Kidney (tissue), 14 donors: Measurements from ENCODE around the gene CEP72. TPM values are rescaled to one million over a fixed set of nuclear protein-coding genes. Genes with fewer than 3 reads are reported as not detected.
A peak's percentile ranks its signal among the peaks of the same experiment; 100 is the strongest.

Experiments
- DNase-seq, 5 donors: peaks; one replicate each; pipeline ENCODE4 v3.0.0-alpha.2; 2013 to 2020
- FAIRE-seq: peaks from 2 replicates; lab custom pipeline; 2012; peaks lifted over from hg19 to GRCh38; lab: Jason Lieb, UNC
- H3K27ac ChIP-seq, 2 donors: one replicate each; pipeline ENCODE4 v1.7.0; 2013; ENCODE audit warnings: low read depth in 2 of 2, low read length in 2 of 2, inconsistent platforms in 1 of 2
- H3K27me3 ChIP-seq: one replicate; pipeline ENCODE4 v1.7.1; 2013; ENCODE audit warnings: low read length, inconsistent platforms; ENCODE audit not compliant: control insufficient read depth, insufficient read depth
- H3K36me3 ChIP-seq, 3 donors: one replicate each; pipeline versions ENCODE4 v1.7.0 to v1.7.1; 2013; ENCODE audit warnings: low read length in 3 of 3, control low read depth in 1 of 3, inconsistent platforms in 1 of 3; ENCODE audit not compliant: insufficient read depth in 3 of 3, control insufficient read depth in 2 of 3
- H3K4me1 ChIP-seq, 3 donors: one replicate each; pipeline versions ENCODE4 v1.7.0 to v1.7.1; 2013; ENCODE audit warnings: low read length in 3 of 3, inconsistent platforms in 1 of 3, low read depth in 1 of 3; ENCODE audit not compliant: control insufficient read depth in 2 of 3, insufficient read depth in 2 of 3
- H3K4me3 ChIP-seq, 3 donors: one replicate each; pipeline versions ENCODE4 v1.7.0 to v1.8.1; 2013; ENCODE audit warnings: low read length in 3 of 3, control low read depth in 1 of 3, inconsistent platforms in 1 of 3
- H3K9ac ChIP-seq, 3 donors: one replicate each; pipeline versions ENCODE4 v1.7.0 to v1.7.1; 2013; ENCODE audit warnings: low read length in 3 of 3, control low read depth in 1 of 3, inconsistent platforms in 1 of 3
- H3K9me3 ChIP-seq, 3 donors: one replicate each; pipeline versions ENCODE4 v1.7.0 to v1.7.1; 2013; ENCODE audit warnings: low read length in 3 of 3, control low read depth in 1 of 3, inconsistent platforms in 1 of 3; ENCODE audit not compliant: control insufficient read depth in 2 of 3, insufficient read depth in 1 of 3
- CTCF ChIP-seq: IDR thresholded peaks from 3 replicates; pipeline ENCODE4 v1.5.1; 2012; ENCODE audit warnings: mild to moderate bottlenecking, moderate library complexity, borderline replicate concordance; ENCODE audit not compliant: insufficient read depth; ENCODE audit errors: extremely low read depth
- intact Hi-C: fragments of 100-400 bp; cut with DNase I; formaldehyde crosslinking; loops from one replicate; pipeline ENCODE4 v1.11.1; 2022
- polyA plus RNA-seq: library from polyadenylated mRNA; stranded (reverse); fragments of 350-450 nt; fragmentation: Illumina TruSeq; extraction: RNeasy Lipid Tissue Mini Kit (QIAGEN cat#74804); gene quantifications from one replicate; pipeline ENCODE4 v1.2.3, GENCODE V29; 2014; ENCODE audit warnings: low read depth, low replicate concordance; ENCODE audit not compliant: insufficient read depth
- total RNA-seq: library from RNA; stranded (reverse); fragmentation: NEBNext Ultra II Directional; extraction: Animal tissue kit (Norgen Biotek cat#: 25700); gene quantifications from one replicate; pipeline ENCODE4 v1.2.1, GENCODE V29; 2021
- donor health status: control.
- donor health status: control.
- donor health status: control.
- donor health status: control.
- donor health status: control.
- donor health status: DM: yes; HTN: yes; CAD: no.
- donor health status: Normal renal cell carcinoma (clear cell type).

CEP72 gene
- total and polyA plus RNA-seq, 2 donors from 2014 or later: 1.1 to 7.8 TPM

- no peak for TF ChIP-seq CTCF
- H3K9me3 ChIP-seq: no peaks in the 10 kb centered on the region
- no peak overlapping the region for H3K4me3 ChIP-seq
- DNase-seq: peak in 1 of 5 donors; percentile 11
- peaks cover 0 to 9% (median 9%) of the 10 kb centered on the region in 3 donors for H3K36me3 ChIP-seq
- no peaks in the 10 kb centered on the region for H3K27me3 ChIP-seq
- no peak for FAIRE-seq
- intact Hi-C loops: no loop called here
- no peak overlapping the region for H3K27ac ChIP-seq
- H3K4me1 ChIP-seq: no peaks in the 10 kb centered on the region
- H3K9ac ChIP-seq: no peak overlapping the region
Measured at GRCh38 chr5:618450-618849, 6.3 kb downstream of the CEP72 start.

GRCh38 chr5:619444-619843 is 7.3 kb downstream of the CEP72 start:
- H3K9me3 ChIP-seq: no peaks in the 10 kb centered on the region
- FAIRE-seq (no peak), DNase-seq (peak in 1 of 5 donors; percentile 12)
- no peak overlapping the region for H3K9ac ChIP-seq
- no peaks in the 10 kb centered on the region for H3K4me1 ChIP-seq
- no peak overlapping the region for H3K4me3 ChIP-seq
- no peak overlapping the region for H3K27ac ChIP-seq
- no peaks in the 10 kb centered on the region for H3K27me3 ChIP-seq
- peaks cover 0 to 9% (median 9%) of the 10 kb centered on the region in 3 donors for H3K36me3 ChIP-seq
- intact Hi-C loops: no loop called here
- no peak for TF ChIP-seq CTCF

- H3K27me3 ChIP-seq: no peaks in the 10 kb centered on the region
- no peaks in the 10 kb centered on the region for H3K4me1 ChIP-seq
- intact Hi-C loops: no loop called here
- no peak overlapping the region for H3K27ac ChIP-seq
- FAIRE-seq (no peak), DNase-seq (peak in 1 of 5 donors; percentile 16)
- no peak for TF ChIP-seq CTCF
- H3K36me3 ChIP-seq: peaks cover 0 to 9% (median 9%) of the 10 kb centered on the region in 3 donors
- no peak overlapping the region for H3K9ac ChIP-seq
- no peak overlapping the region for H3K4me3 ChIP-seq
- no peaks in the 10 kb centered on the region for H3K9me3 ChIP-seq
Measured at GRCh38 chr5:620152-620551, 8.0 kb downstream of the CEP72 start.
